HG02678 (cell line): Measurements from ENCODE around the gene KCTD15.
A peak's percentile ranks its signal among the peaks of the same experiment; 100 is the strongest.
"Not testable (repeated sequence)": the region's sequence is repeated elsewhere in the genome, so short reads cannot be mapped to it uniquely, and the experiment has no call there.

Experiments
- ATAC-seq: cut with Tn5 transposase; IDR thresholded peaks from one replicate; pipeline ENCODE4 v1.9.1; 2021; ENCODE audit warnings: mild to moderate bottlenecking, moderate library complexity; ENCODE audit not compliant: unreplicated experiment

Gene KCTD15

GRCh38 chr19:33813391-33814101 is 16.9 kb downstream of the KCTD15 start:
- ATAC-seq, result no peak

GRCh38 chr19:33814181-33815165 is 17.8 kb downstream of the KCTD15 start:
- ATAC-seq, result no peak

GRCh38 chr19:33815380-33816340 is 19.0 kb downstream of the KCTD15 start:
- ATAC-seq, result no peak

- no peak for ATAC-seq
Observed at GRCh38 chr19:33818411-33818810, 21.7 kb downstream of the KCTD15 start.

GRCh38 chr19:33819078-33819477 is 22.4 kb downstream of the KCTD15 start:
- ATAC-seq, result not testable (repeated sequence)

GRCh38 chr19:33819506-33819879 is 22.8 kb downstream of the KCTD15 start:
- ATAC-seq, result no peak

GRCh38 chr19:33819880-33820781 is 23.5 kb downstream of the KCTD15 start:
- peak; percentile 72 for ATAC-seq

GRCh38 chr19:33821871-33822270 is 25.2 kb downstream of the KCTD15 start:
- ATAC-seq, result no peak

- no peak for ATAC-seq
Observed at GRCh38 chr19:33823341-33823740, 26.7 kb downstream of the KCTD15 start.

- no peak for ATAC-seq
Observed at GRCh38 chr19:33825556-33825955, 28.9 kb downstream of the KCTD15 start.

- no peak for ATAC-seq
Observed at GRCh38 chr19:33826521-33826920, 29.9 kb downstream of the KCTD15 start.

GRCh38 chr19:33828266-33829075 is 31.8 kb downstream of the KCTD15 start:
- ATAC-seq, result no peak

GRCh38 chr19:33830264-33830663 is 33.6 kb downstream of the KCTD15 start:
- ATAC-seq, result no peak

GRCh38 chr19:33831825-33832224 is 35.2 kb downstream of the KCTD15 start:
- no peak for ATAC-seq

GRCh38 chr19:33832633-33833032 is 36.0 kb downstream of the KCTD15 start:
- no peak for ATAC-seq

GRCh38 chr19:33840382-33840781 is 43.7 kb downstream of the KCTD15 start:
- ATAC-seq, result no peak

- no peak for ATAC-seq
Observed at GRCh38 chr19:33840783-33841182, 44.1 kb downstream of the KCTD15 start.

- no peak for ATAC-seq
Observed at GRCh38 chr19:33841685-33842084, 45.0 kb downstream of the KCTD15 start.

- ATAC-seq, result no peak
Observed at GRCh38 chr19:33844478-33844877, 47.8 kb downstream of the KCTD15 start.
